ENCODE data around the gene CXCR4.

Gene CXCR4

GRCh38 chr2:136151021-136151971 is 33.3 kb upstream of the CXCR4 start:
- H3K27me3 ChIP-seq (ENCODE audit: insufficient read depth, poor library complexity, severe bottlenecking): no peaks in the 10 kb centered on the region
- H3K27ac ChIP-seq (ENCODE audit: poor library complexity, severe bottlenecking): no peak overlapping the region
- no peaks in the 10 kb centered on the region for H3K36me3 ChIP-seq (ENCODE audit: low read depth)
- H3K4me3 ChIP-seq (ENCODE audit: severe bottlenecking): no peak overlapping the region
- ATAC-seq (ENCODE audit: low read depth) (no peak), DNase-seq (ENCODE audit: low spot score) (no peak)
- no peak for TF ChIP-seq CTCF (IDR thresholded peaks at IDR 0.05; ENCODE audit: poor library complexity, severe bottlenecking)
- no peaks in the 10 kb centered on the region for H3K4me1 ChIP-seq (ENCODE audit: insufficient read depth, poor library complexity, severe bottlenecking)
- H3K9me3 ChIP-seq (ENCODE audit: severe bottlenecking): no peaks in the 10 kb centered on the region

DNA sequence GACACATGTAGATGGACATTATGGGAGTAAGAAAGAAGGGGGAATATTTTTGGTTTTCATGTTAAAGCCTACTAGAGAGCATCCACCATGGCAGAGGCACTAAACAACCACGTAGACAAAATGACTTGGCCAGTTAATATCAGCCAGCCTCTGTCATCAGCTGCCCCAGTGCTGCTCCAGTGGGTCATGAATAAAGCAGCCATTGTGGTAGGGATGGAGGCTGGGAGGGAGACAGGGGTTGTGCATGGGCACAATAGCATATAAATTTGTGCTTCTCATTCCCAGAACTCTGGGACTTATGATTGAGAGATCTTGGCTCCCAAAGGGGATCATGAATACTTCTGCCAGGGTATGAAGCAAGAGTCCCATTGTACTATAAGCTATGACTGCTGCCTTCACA is 31.1 kb upstream of the CXCR4 start:
- Histone ChIP-seq H3K4me1 (ENCODE audit: insufficient read depth, poor library complexity, severe bottlenecking) (no peaks in the 10 kb centered on the region), H3K9me3 (ENCODE audit: severe bottlenecking) (no peaks in the 10 kb centered on the region), H3K27me3 (ENCODE audit: insufficient read depth, poor library complexity, severe bottlenecking) (peaks cover 5% of the 10 kb centered on the region), H3K36me3 (ENCODE audit: low read depth) (no peaks in the 10 kb centered on the region), H3K27ac (ENCODE audit: poor library complexity, severe bottlenecking) (no peak overlapping the region), H3K4me3 (ENCODE audit: severe bottlenecking) (no peak overlapping the region)
- TF ChIP-seq CTCF (IDR thresholded peaks at IDR 0.05; ENCODE audit: poor library complexity, severe bottlenecking): no peak
- ATAC-seq (ENCODE audit: low read depth) (no peak), DNase-seq (ENCODE audit: low spot score) (no peak)

DNA sequence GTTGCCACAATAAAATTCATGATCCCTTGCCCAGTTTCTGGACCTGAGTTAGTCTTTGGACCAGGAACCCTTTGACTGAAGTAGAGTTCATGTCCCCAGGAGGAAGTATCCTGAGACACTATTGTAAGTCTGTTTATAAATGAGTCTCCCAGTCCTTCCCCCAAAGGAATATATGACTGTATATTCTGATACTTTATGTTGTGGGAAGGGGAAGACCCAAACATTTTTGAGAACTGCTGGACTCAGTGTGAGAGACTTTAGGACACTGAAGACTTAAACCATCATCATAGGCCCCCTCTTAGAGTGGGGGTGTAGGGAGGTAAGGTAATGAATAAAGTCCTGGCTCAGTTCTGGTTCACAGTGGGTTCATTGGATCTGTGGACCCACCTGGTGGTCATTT is 28.6 kb upstream of the CXCR4 start:
- peaks cover 20% of the 10 kb centered on the region for H3K27me3 ChIP-seq (ENCODE audit: insufficient read depth, poor library complexity, severe bottlenecking)
- ATAC-seq (ENCODE audit: low read depth) (no peak), DNase-seq (ENCODE audit: low spot score) (no peak)
- H3K9me3 ChIP-seq (ENCODE audit: severe bottlenecking): no peaks in the 10 kb centered on the region
- H3K4me1 ChIP-seq (ENCODE audit: insufficient read depth, poor library complexity, severe bottlenecking): no peaks in the 10 kb centered on the region
- H3K36me3 ChIP-seq (ENCODE audit: low read depth): no peaks in the 10 kb centered on the region
- TF ChIP-seq CTCF (IDR thresholded peaks at IDR 0.05; ENCODE audit: poor library complexity, severe bottlenecking): no peak
- H3K4me3 ChIP-seq (ENCODE audit: severe bottlenecking): no peak overlapping the region
- H3K27ac ChIP-seq (ENCODE audit: poor library complexity, severe bottlenecking): no peak overlapping the region

DNA sequence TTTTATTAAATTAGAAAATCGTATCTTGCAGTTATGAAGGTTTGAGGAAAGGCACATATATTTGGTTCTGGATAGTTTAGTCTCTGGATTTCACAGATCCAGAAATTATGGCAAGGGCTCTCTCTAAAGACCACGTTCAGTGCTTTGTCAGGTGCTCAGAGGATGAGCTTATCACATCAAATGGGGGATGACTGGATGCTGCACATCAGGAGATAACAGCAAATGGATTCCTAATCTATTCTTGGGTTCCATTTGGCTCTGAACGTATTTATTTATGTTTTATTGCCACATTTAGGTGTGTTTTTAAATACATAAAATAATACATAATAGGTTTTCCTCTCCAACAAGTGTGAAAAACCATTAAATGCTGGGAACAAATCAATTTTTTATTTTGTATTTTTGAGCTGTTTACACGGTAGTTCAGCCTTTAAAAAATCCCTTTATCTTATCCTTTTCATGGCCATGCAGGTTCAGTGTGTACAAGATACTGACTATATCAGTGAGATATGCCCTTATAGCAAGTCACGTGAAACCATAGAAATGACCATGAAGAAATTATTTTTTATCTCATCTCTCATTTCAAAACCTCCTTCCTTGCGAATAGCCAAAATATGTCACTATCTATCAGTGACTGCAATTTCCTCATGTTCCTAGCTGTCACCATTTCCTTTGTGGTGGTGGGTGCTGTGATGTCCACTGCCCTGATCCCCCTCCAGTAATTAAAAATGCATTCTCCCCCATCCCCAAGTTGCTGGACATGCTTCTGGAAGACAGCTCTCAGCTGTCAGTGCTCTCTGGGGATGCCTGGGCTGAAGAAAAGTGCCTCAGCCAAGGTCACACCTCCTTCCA is 25.9 kb upstream of the CXCR4 start:
- peaks cover 25% of the 10 kb centered on the region for H3K27me3 ChIP-seq (ENCODE audit: insufficient read depth, poor library complexity, severe bottlenecking)
- no peaks in the 10 kb centered on the region for H3K36me3 ChIP-seq (ENCODE audit: low read depth)
- H3K4me3 ChIP-seq (ENCODE audit: severe bottlenecking): no peak overlapping the region
- DNase-seq (ENCODE audit: low spot score): no peak
- H3K4me1 ChIP-seq (ENCODE audit: insufficient read depth, poor library complexity, severe bottlenecking): no peaks in the 10 kb centered on the region
- TF ChIP-seq CTCF (IDR thresholded peaks at IDR 0.05; ENCODE audit: poor library complexity, severe bottlenecking): no peak
- no peak overlapping the region for H3K27ac ChIP-seq (ENCODE audit: poor library complexity, severe bottlenecking)
- no peaks in the 10 kb centered on the region for H3K9me3 ChIP-seq (ENCODE audit: severe bottlenecking)
- no peak for ATAC-seq (ENCODE audit: low read depth)
